SU-DHL-6 (cell line): Measurements from ENCODE around the gene SEMA6A.

ENCODE experiments used
- EZH2phosphoT487 ChIP-seq: fragments of 200-600 bp; sonication (generic), shearing (Covaris generic); conservative IDR thresholded peaks from 2 replicates; pipeline ENCODE4 v1.6.1; 2018; ENCODE audit warnings: mild to moderate bottlenecking, antibody characterized with exemption, low read length, moderate library complexity, mixed read lengths
- TF ChIP-seq, protein P1 (sequence below): fragments of 200-600 bp; sonication (generic); IDR thresholded peaks from one replicate; pipeline ENCODE4 v1.5.1; 2017; ENCODE audit warnings: antibody characterized with exemption, mild to moderate bottlenecking, low read length, moderate library complexity; ENCODE audit not compliant: insufficient read depth, poor library complexity, severe bottlenecking

DNA sequence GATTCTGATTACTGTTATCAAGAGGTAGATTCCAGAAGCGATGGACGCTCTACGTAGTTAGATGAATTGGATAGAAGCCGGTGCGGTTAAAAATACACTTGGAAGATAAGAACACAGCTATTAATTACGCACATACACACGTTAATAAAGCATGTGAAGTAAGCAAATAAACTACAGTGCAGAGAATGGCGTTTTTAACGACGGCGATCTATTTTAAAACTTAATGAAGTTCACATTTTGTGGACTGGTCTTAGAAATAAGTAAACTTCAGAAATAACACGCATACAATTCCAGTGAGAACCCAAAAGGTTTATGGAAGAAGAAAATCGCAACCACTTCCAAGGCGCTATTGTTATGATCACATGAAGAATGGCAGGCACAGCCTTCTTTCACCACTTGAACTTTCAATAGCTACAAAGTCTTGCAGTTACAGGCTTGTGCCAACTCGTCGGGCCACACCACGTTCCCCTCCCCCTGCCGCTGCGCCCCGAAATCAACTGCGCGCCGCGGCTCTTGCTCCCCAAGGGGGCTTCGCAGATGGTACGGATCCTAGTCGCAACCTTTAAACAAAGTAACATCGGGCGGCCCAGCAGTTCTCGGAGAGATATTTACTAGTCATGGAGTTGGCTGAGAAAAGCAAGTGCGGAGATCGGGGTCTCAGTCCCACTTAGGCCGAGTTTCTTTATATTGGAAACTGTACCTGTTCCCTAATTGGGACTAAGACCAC lies 866 bp upstream of the SEMA6A start:
- TF ChIP-seq, protein P1, sequence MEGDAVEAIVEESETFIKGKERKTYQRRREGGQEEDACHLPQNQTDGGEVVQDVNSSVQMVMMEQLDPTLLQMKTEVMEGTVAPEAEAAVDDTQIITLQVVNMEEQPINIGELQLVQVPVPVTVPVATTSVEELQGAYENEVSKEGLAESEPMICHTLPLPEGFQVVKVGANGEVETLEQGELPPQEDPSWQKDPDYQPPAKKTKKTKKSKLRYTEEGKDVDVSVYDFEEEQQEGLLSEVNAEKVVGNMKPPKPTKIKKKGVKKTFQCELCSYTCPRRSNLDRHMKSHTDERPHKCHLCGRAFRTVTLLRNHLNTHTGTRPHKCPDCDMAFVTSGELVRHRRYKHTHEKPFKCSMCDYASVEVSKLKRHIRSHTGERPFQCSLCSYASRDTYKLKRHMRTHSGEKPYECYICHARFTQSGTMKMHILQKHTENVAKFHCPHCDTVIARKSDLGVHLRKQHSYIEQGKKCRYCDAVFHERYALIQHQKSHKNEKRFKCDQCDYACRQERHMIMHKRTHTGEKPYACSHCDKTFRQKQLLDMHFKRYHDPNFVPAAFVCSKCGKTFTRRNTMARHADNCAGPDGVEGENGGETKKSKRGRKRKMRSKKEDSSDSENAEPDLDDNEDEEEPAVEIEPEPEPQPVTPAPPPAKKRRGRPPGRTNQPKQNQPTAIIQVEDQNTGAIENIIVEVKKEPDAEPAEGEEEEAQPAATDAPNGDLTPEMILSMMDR = no peak
- no peak for TF ChIP-seq EZH2phosphoT487
